Common myeloid progenitor, CD34-positive (primary cell): ENCODE data around the gene TUBGCP2.

ENCODE experiments used
- CTCF ChIA-PET: fragments of 350-600 bp; sonication (Branson Sonifier 250); formaldehyde crosslinking; loops from one replicate; lab custom pipeline; 2021; ENCODE audit warnings: antibody characterized with exemption; lab: Charles Lee
- POLR2A ChIA-PET: fragments of 350-600 bp; sonication (Branson Sonifier 250); formaldehyde crosslinking; loops from one replicate; lab custom pipeline; 2021; ENCODE audit warnings: antibody characterized with exemption; lab: Charles Lee
- DNase-seq, 3 donors: peaks; one replicate each; pipeline versions ENCODE4 v3.0.0 to v3.0.0-alpha.2; 2013
- H3K27ac ChIP-seq, 2 experiments: 1 replicate in 1 of 2; 2 replicates in 1 of 2; pipeline ENCODE4 v1.7.0; 2013; ENCODE audit warnings: inconsistent platforms in 2 of 2, low read length in 2 of 2, mild to moderate bottlenecking in 2 of 2, low read depth in 1 of 2, moderate library complexity in 1 of 2; ENCODE audit not compliant: severe bottlenecking in 2 of 2, insufficient read depth in 1 of 2, poor library complexity in 1 of 2
- H3K27me3 ChIP-seq, 5 experiments: replicated peaks in 2 of 5; 1 replicate in 3 of 5; 2 replicates in 2 of 5; pipeline versions ENCODE4 v1.6.1 to v1.7.0; 2013; ENCODE audit warnings: low read length in 4 of 5, mild to moderate bottlenecking in 2 of 5, moderate library complexity in 2 of 5, inconsistent platforms in 1 of 5; ENCODE audit not compliant: insufficient read depth in 5 of 5, control insufficient read depth in 4 of 5
- H3K36me3 ChIP-seq, 4 experiments: 1 replicate in 2 of 4; 2 replicates in 2 of 4; pipeline versions ENCODE4 v1.6.1 to v1.7.0; 2013; ENCODE audit warnings: low read length in 3 of 4, control low read depth in 1 of 4, mild to moderate bottlenecking in 1 of 4; ENCODE audit not compliant: control insufficient read depth in 4 of 4, insufficient read depth in 4 of 4
- H3K4me1 ChIP-seq, 4 experiments: 1 replicate in 3 of 4; 2 replicates in 1 of 4; pipeline versions ENCODE4 v1.6.1 to v1.7.1; 2013; ENCODE audit warnings: low read length in 3 of 4, mild to moderate bottlenecking in 3 of 4, control low read depth in 1 of 4, inconsistent platforms in 1 of 4, moderate library complexity in 1 of 4; ENCODE audit not compliant: control insufficient read depth in 4 of 4, insufficient read depth in 4 of 4; ENCODE audit errors: control extremely low read depth in 1 of 4
- H3K4me3 ChIP-seq, 7 experiments: 1 replicate in 4 of 7; 2 replicates in 3 of 7; pipeline versions ENCODE4 v1.5.1 to v1.7.0; 2013; ENCODE audit warnings: mild to moderate bottlenecking in 7 of 7, low read length in 6 of 7, moderate library complexity in 6 of 7, inconsistent platforms in 2 of 7, low read depth in 2 of 7, control low read depth in 1 of 7; ENCODE audit not compliant: insufficient read depth in 4 of 7, control insufficient read depth in 1 of 7; ENCODE audit errors: extremely low read depth in 1 of 7
- H3K9me3 ChIP-seq, 5 experiments: 1 replicate in 4 of 5; 2 replicates in 1 of 5; pipeline versions ENCODE4 v1.6.1 to v1.7.1; 2013; ENCODE audit warnings: low read length in 4 of 5, mild to moderate bottlenecking in 2 of 5, inconsistent platforms in 1 of 5, low read depth in 1 of 5, moderate library complexity in 1 of 5; ENCODE audit not compliant: control insufficient read depth in 4 of 5, insufficient read depth in 2 of 5; ENCODE audit errors: control extremely low read depth in 1 of 5
- WGBS: methylation state at CpG from one replicate; pipeline ENCODE4 v1.1.5; 2013; ENCODE audit not compliant: insufficient coverage; 5-methylcytosine and 5-hydroxymethylcytosine counted together

Gene TUBGCP2

GRCh38 chr10:133349577-133350011 is 40.9 kb upstream of the TUBGCP2 start:
- Histone ChIP-seq H3K4me3 (no peak overlapping the region), H3K4me1 (no peaks in the 10 kb centered on the region), H3K27ac (no peak overlapping the region), H3K27me3 (peaks cover 0 to 59% (median 8%) of the 10 kb centered on the region in 5 experiments), H3K9me3 (peaks cover 0 to 7% (median 0%) of the 10 kb centered on the region in 5 experiments), H3K36me3 (no peaks in the 10 kb centered on the region)
- CTCF ChIA-PET, result no interaction called here
- no peak for DNase-seq
- POLR2A ChIA-PET, result no interaction called here
- 83% methylated on average over 5 of the region's 9 CpGs for WGBS

- Histone ChIP-seq H3K27me3 (peaks cover 0 to 63% (median 12%) of the 10 kb centered on the region in 5 experiments), H3K4me1 (no peaks in the 10 kb centered on the region), H3K4me3 (no peak overlapping the region), H3K9me3 (peaks cover 0 to 8% (median 0%) of the 10 kb centered on the region in 5 experiments), H3K36me3 (no peaks in the 10 kb centered on the region), H3K27ac (no peak overlapping the region)
- ChIA-PET POLR2A (no interaction called here), CTCF (no interaction called here)
- 100% methylated on average over 4 of the region's 8 CpGs for WGBS
- no peak for DNase-seq
These were observed 40.5 kb upstream of the TUBGCP2 start for GRCh38 chr10:133349160-133349568.

GRCh38 chr10:133347710-133348517 is 39.2 kb upstream of the TUBGCP2 start:
- WGBS, result 81% methylated on average over 12 of the region's 16 CpGs
- CTCF ChIA-PET, result interaction anchor here (1.0 to 1.1 kb wide), 2 partner anchors 18 to 19 kb away, joined by 3 to 4 read pairs; no protein-coding TSS in a partner anchor
- H3K27me3 ChIP-seq, result peaks cover 0 to 72% (median 12%) of the 10 kb centered on the region in 5 experiments

GRCh38 chr10:133346413-133346812 is 37.7 kb upstream of the TUBGCP2 start:
- Histone ChIP-seq H3K9me3 (peaks cover 0 to 8% (median 0%) of the 10 kb centered on the region in 5 experiments), H3K27me3 (peaks cover 0 to 82% (median 10%) of the 10 kb centered on the region in 5 experiments), H3K4me3 (no peak overlapping the region), H3K36me3 (no peaks in the 10 kb centered on the region), H3K4me1 (peaks cover 0 to 5% (median 0%) of the 10 kb centered on the region in 4 experiments), H3K27ac (no peak overlapping the region)
- CTCF ChIA-PET, result interaction anchor here (0.7 to 1.2 kb wide), 6 partner anchors 9 to 42 kb away, joined by 3 to 4 read pairs (median 3); no protein-coding TSS in a partner anchor
- no peak for DNase-seq
- POLR2A ChIA-PET, result interaction anchor here (0.6 kb wide), 1 partner anchor 27 kb away, joined by 3 read pairs; the partner anchor contains the start of gene ECHS1
- WGBS, result 52% methylated on average over 10 of the region's 11 CpGs

More at GRCh38 chr10:133347710-133348517, 39.2 kb upstream of the TUBGCP2 start:
- no peak for DNase-seq
- no peaks in the 10 kb centered on the region for H3K36me3 ChIP-seq
- H3K9me3 ChIP-seq, result peaks cover 0 to 8% (median 0%) of the 10 kb centered on the region in 5 experiments
- no peak overlapping the region for H3K4me3 ChIP-seq
- H3K4me1 ChIP-seq, result peaks cover 0 to 5% (median 0%) of the 10 kb centered on the region in 4 experiments
- POLR2A ChIA-PET, result no interaction called here
- no peak overlapping the region for H3K27ac ChIP-seq

- no peaks in the 10 kb centered on the region for H3K36me3 ChIP-seq
- 76% methylated on average over 5 of the region's 5 CpGs for whole genome bisulfite sequencing
- peaks cover 0 to 8% (median 0%) of the 10 kb centered on the region in 5 experiments for H3K9me3 ChIP-seq
- H3K4me1 ChIP-seq, result peaks cover 0 to 5% (median 0%) of the 10 kb centered on the region in 4 experiments
- POLR2A ChIA-PET, result no interaction called here
- H3K4me3 ChIP-seq, result no peak overlapping the region
- DNase-seq, result no peak
- no peak overlapping the region for H3K27ac ChIP-seq
- CTCF ChIA-PET, result interaction anchor here (1.6 to 1.9 kb wide), 2 partner anchors 13 to 15 kb away, joined by 3 to 4 read pairs; no protein-coding TSS in a partner anchor
- H3K27me3 ChIP-seq, result peaks cover 0 to 79% (median 10%) of the 10 kb centered on the region in 5 experiments
These were observed 35.6 kb upstream of the TUBGCP2 start for GRCh38 chr10:133344236-133344635.

GRCh38 chr10:133343558-133343957 is 34.9 kb upstream of the TUBGCP2 start:
- POLR2A ChIA-PET, result no interaction called here
- no peak overlapping the region for H3K27ac ChIP-seq
- CTCF ChIA-PET, result interaction anchor here (1.6 to 1.9 kb wide), 2 partner anchors 14 to 15 kb away, joined by 3 to 4 read pairs; no protein-coding TSS in a partner anchor
- no peak for DNase-seq
- H3K9me3 ChIP-seq, result peaks cover 0 to 8% (median 0%) of the 10 kb centered on the region in 5 experiments
- 65% methylated on average over 8 of the region's 9 CpGs for WGBS
- H3K4me1 ChIP-seq, result peaks cover 0 to 5% (median 0%) of the 10 kb centered on the region in 4 experiments
- no peaks in the 10 kb centered on the region for H3K36me3 ChIP-seq
- peaks cover 0 to 81% (median 10%) of the 10 kb centered on the region in 5 experiments for H3K27me3 ChIP-seq
- H3K4me3 ChIP-seq, result no peak overlapping the region
